Tibial artery (tissue), 4 donors: ENCODE measurements around the gene OBP2A.
A peak's percentile ranks its signal among the peaks of the same experiment; 100 is the strongest.

Experiments
- DNase-seq, 2 donors: peaks; one replicate each; pipeline ENCODE4 v3.0.0-alpha.2; 2019
- H3K27ac ChIP-seq, 2 donors: fragments of 200-600 bp; sonication (generic) in 1 of 2; 1 replicate in 1 of 2; 2 replicates in 1 of 2; pipeline ENCODE4 v1.5.1; 2018 to 2019; ENCODE audit warnings: mild to moderate bottlenecking in 1 of 2
- H3K27me3 ChIP-seq, 2 donors: fragments of 200-600 bp; sonication (generic) in 1 of 2; one replicate each; pipeline versions ENCODE4 v1.5.1 to v1.6.0; 2016 to 2019
- H3K36me3 ChIP-seq, 3 donors: fragments of 200-600 bp; sonication (generic) in 2 of 3; one replicate each; pipeline ENCODE4 v1.5.1; 2016 to 2019; ENCODE audit warnings: mild to moderate bottlenecking in 2 of 3
- H3K4me1 ChIP-seq, 4 donors: fragments of 200-600 bp; sonication (generic) in 2 of 4; 1 replicate in 3 of 4; 2 replicates in 1 of 4; pipeline ENCODE4 v1.5.1; 2016 to 2019
- H3K4me3 ChIP-seq, 2 donors: fragments of 200-600 bp; sonication (generic) in 1 of 2; 1 replicate in 1 of 2; 2 replicates in 1 of 2; pipeline ENCODE4 v1.5.1; 2018 to 2019; ENCODE audit warnings: mild to moderate bottlenecking in 2 of 2
- H3K9me3 ChIP-seq, 3 donors: fragments of 200-600 bp; sonication (generic) in 1 of 3; one replicate each; pipeline ENCODE4 v1.5.1; 2016 to 2019
- intact Hi-C: fragments of 100-400 bp; cut with DNase I; formaldehyde crosslinking; loops from one replicate; pipeline ENCODE4 v1.15.0; 2023; ENCODE audit warnings: low total_unique reads
- TF ChIP-seq, protein P1 (sequence below), 2 experiments: fragments of 200-600 bp in 1 of 2; fragments of 450-650 bp in 1 of 2; IDR thresholded peaks; one replicate each; pipeline ENCODE4 v1.5.1; 2017 to 2019; ENCODE audit warnings: antibody characterized with exemption in 2 of 2, mild to moderate bottlenecking in 1 of 2, moderate library complexity in 1 of 2

OBP2A gene

DNA sequence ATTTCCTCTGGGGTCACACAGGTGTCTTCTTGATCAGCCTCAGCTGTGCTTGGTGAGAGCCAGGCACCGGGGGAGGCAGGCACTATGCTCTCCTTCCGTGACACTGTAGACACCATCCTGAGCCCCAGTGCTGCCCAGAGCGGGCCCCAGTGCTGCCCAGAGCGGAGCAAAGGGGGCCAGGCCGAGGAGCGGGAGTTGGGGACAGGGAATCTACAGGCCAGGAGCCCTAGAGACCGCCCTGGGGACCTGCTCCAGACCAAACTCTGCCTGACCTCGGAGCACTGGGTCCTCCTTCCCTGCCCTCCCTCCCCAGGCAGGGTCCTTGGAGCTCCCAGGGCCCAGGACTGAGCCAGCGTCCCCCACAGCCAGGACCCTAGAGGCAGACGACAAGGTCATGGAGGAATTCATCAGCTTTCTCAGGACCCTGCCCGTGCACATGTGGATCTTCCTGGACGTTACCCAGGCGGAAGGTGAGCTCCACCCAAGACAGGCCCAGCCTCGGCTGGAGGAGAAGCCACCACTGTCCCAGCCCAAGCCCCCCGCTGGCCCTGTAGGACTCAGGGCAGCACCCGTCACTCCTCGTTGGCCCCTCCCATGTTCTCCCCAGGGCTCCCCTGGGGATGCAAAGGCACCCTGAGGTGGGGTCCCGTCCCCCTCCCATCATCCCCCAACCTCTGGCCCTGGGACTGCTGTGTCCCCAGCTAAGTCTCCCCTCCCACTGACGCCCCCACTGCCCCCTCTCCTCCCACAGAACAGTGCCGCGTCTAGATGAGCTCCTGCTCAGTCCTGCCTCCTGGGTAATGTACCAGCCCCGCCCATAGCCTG is 45.8 kb downstream of the OBP2A start:
- no peaks in the 10 kb centered on the region for H3K36me3 ChIP-seq
- peaks cover 0 to 8% (median 6%) of the 10 kb centered on the region in 3 donors for H3K9me3 ChIP-seq
- no peak overlapping the region for H3K27ac ChIP-seq
- TF ChIP-seq, protein P1, sequence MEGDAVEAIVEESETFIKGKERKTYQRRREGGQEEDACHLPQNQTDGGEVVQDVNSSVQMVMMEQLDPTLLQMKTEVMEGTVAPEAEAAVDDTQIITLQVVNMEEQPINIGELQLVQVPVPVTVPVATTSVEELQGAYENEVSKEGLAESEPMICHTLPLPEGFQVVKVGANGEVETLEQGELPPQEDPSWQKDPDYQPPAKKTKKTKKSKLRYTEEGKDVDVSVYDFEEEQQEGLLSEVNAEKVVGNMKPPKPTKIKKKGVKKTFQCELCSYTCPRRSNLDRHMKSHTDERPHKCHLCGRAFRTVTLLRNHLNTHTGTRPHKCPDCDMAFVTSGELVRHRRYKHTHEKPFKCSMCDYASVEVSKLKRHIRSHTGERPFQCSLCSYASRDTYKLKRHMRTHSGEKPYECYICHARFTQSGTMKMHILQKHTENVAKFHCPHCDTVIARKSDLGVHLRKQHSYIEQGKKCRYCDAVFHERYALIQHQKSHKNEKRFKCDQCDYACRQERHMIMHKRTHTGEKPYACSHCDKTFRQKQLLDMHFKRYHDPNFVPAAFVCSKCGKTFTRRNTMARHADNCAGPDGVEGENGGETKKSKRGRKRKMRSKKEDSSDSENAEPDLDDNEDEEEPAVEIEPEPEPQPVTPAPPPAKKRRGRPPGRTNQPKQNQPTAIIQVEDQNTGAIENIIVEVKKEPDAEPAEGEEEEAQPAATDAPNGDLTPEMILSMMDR (IDR thresholded peaks at IDR 0.05): no peak
- H3K4me3 ChIP-seq: no peak overlapping the region
- intact Hi-C loops: no loop called here
- peak in 1 of 2 donors; percentile 53 for DNase-seq
- peaks cover 0 to 46% of the 10 kb centered on the region in 2 donors for H3K27me3 ChIP-seq
- H3K4me1 ChIP-seq: no peaks in the 10 kb centered on the region

DNA sequence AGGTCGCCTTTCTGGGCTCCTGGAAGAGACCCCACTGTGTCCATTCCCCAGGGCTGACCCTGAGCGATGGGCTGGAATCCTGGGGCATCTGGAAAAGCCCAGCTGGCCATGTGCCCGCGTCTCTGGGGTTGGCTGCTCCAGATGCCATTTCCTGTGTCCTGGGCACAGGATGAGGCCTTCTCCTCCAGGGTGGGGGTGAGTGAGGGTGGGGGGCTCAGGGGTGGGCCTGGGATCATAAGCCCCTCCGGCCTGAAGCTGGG is 46.3 kb downstream of the OBP2A start:
- Histone ChIP-seq H3K4me1 (no peaks in the 10 kb centered on the region), H3K9me3 (peaks cover 0 to 8% (median 6%) of the 10 kb centered on the region in 3 donors), H3K36me3 (no peaks in the 10 kb centered on the region), H3K27me3 (peaks cover 0 to 47% of the 10 kb centered on the region in 2 donors), H3K27ac (no peak overlapping the region), H3K4me3 (no peak overlapping the region)
- TF ChIP-seq, protein P1 (IDR thresholded peaks at IDR 0.05): no peak
- DNase-seq: no peak
- intact Hi-C loops: no loop called here

DNA sequence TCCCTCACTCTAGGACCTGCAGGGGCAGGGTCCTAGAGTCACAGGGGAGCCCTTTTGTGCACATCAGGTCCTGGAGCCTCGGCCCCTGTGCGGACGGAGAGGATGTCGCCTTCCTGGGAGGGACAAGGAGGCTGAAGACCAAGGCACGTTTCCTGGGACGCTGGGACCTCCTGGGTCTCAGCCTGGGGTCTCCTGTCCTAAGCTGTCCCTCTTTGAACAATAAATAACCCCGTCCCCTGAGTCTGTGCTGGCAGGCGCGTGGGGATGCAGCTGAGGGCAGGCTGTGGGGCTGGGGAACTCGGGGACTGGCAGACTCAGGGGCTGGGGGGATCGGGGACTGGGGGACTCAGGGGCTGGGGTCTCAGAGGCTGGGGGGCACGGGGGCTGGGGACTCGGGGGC is 46.7 kb downstream of the OBP2A start:
- no peak overlapping the region for H3K27ac ChIP-seq
- no peaks in the 10 kb centered on the region for H3K4me1 ChIP-seq
- no peaks in the 10 kb centered on the region for H3K36me3 ChIP-seq
- no peak overlapping the region for H3K4me3 ChIP-seq
- peaks cover 0 to 51% of the 10 kb centered on the region in 2 donors for H3K27me3 ChIP-seq
- TF ChIP-seq, protein P1 (IDR thresholded peaks at IDR 0.05): no peak
- intact Hi-C loops: no loop called here
- DNase-seq: no peak
- H3K9me3 ChIP-seq: peaks cover 0 to 8% (median 6%) of the 10 kb centered on the region in 3 donors

DNA sequence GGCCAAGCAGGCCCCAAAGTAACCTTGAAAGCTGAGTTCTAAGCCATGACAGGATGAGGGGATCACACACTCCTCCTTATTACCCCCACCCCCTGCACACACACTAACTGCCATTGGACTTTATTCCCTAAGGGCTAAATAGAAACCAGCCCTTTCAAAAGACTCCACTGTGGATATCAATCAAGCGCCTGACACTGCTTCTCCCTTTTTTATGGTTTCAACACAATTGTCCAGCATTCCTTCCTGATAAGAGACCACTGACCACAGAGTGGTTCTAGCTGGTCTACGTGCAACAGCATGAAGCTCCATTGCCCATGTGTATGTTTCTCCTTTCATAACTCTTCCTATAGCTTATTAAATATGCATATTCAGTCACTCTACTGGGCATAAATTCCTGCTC is 50.3 kb downstream of the OBP2A start:
- no peaks in the 10 kb centered on the region for H3K4me1 ChIP-seq
- no peak overlapping the region for H3K4me3 ChIP-seq
- no peak for DNase-seq
- peaks cover 0 to 8% (median 6%) of the 10 kb centered on the region in 3 donors for H3K9me3 ChIP-seq
- no peak overlapping the region for H3K27ac ChIP-seq
- H3K36me3 ChIP-seq: no peaks in the 10 kb centered on the region
- peaks cover 0 to 38% of the 10 kb centered on the region in 2 donors for H3K27me3 ChIP-seq
- TF ChIP-seq, protein P1 (IDR thresholded peaks at IDR 0.05): no peak
- intact Hi-C loops: no loop called here
